SK-N-SH treated with all-trans-retinoic acid at 6 μM for 48 hours (cell line): ENCODE measurements around the gene CHODL.

Experiments used
- ATAC-seq: fragments of 200-7000 bp; cut with Tn5 transposase; 3 replicates; pipeline ENCODE4 v1.9.1; 2020; ENCODE audit warnings: mild to moderate bottlenecking, moderate library complexity
- CREB5 ChIP-seq: fragments of 250-450 bp; sonication (Bioruptor Pico); IDR thresholded peaks from 2 replicates; pipeline ENCODE4 v1.5.1; 2020; ENCODE audit warnings: low read depth, mild to moderate bottlenecking, moderate library complexity
- CSDC2 ChIP-seq: fragments of 250-450 bp; sonication (Bioruptor Pico); IDR thresholded peaks from 2 replicates; pipeline ENCODE4 v1.5.0; 2020; ENCODE audit warnings: mild to moderate bottlenecking, moderate library complexity
- CSRNP3 ChIP-seq: fragments of 250-450 bp; sonication (Bioruptor Pico); IDR thresholded peaks from 2 replicates; pipeline ENCODE4 v1.5.1; 2021; ENCODE audit warnings: mild to moderate bottlenecking, moderate library complexity
- ESRRG ChIP-seq: fragments of 250-450 bp; sonication (Bioruptor Pico); IDR thresholded peaks from 2 replicates; pipeline ENCODE4 v1.6.1; 2021; ENCODE audit warnings: mild to moderate bottlenecking
- GLIS3 ChIP-seq: fragments of 250-450 bp; sonication (Bioruptor Pico); IDR thresholded peaks from 2 replicates; pipeline ENCODE4 v1.5.0; 2020; ENCODE audit warnings: mild to moderate bottlenecking, moderate library complexity
- ISL1 ChIP-seq: fragments of 250-450 bp; sonication (Bioruptor Pico); IDR thresholded peaks from 2 replicates; pipeline ENCODE4 v2.1.2; 2022; ENCODE audit warnings: mild to moderate bottlenecking, moderate library complexity
- PATZ1 ChIP-seq: fragments of 250-450 bp; sonication (Bioruptor Pico); IDR thresholded peaks from 2 replicates; pipeline ENCODE4 v1.8.0; 2020; ENCODE audit warnings: mild to moderate bottlenecking, moderate library complexity, borderline replicate concordance
- POU6F1 ChIP-seq: fragments of 250-450 bp; sonication (Bioruptor Pico); IDR thresholded peaks from 2 replicates; pipeline ENCODE4 v1.8.0; 2021; ENCODE audit warnings: low read depth, mild to moderate bottlenecking, moderate library complexity, borderline replicate concordance
- PPARA ChIP-seq: fragments of 250-450 bp; sonication (Bioruptor Pico); IDR thresholded peaks from 2 replicates; pipeline ENCODE4 v1.5.0; 2020; ENCODE audit warnings: mild to moderate bottlenecking, borderline replicate concordance
- TCF4 ChIP-seq: fragments of 250-450 bp; sonication (Bioruptor Pico); IDR thresholded peaks from 2 replicates; pipeline ENCODE4 v1.8.0; 2021; ENCODE audit warnings: mild to moderate bottlenecking, moderate library complexity, borderline replicate concordance
- TOX ChIP-seq: fragments of 250-450 bp; sonication (Bioruptor Pico); IDR thresholded peaks from 2 replicates; pipeline ENCODE4 v1.8.0; 2021; ENCODE audit warnings: mild to moderate bottlenecking, moderate library complexity, borderline replicate concordance
- TSHZ2 ChIP-seq: fragments of 250-450 bp; sonication (Bioruptor Pico); IDR thresholded peaks from 2 replicates; pipeline ENCODE4 v1.5.0; 2020; ENCODE audit warnings: mild to moderate bottlenecking, moderate library complexity
- ZC3H10 ChIP-seq: fragments of 250-450 bp; sonication (Bioruptor Pico); IDR thresholded peaks from 2 replicates; pipeline ENCODE4 v1.5.1; 2021; ENCODE audit warnings: mild to moderate bottlenecking, moderate library complexity
- ZFP3 ChIP-seq: fragments of 250-450 bp; sonication (Bioruptor Pico); IDR thresholded peaks from 2 replicates; pipeline ENCODE4 v1.5.0; 2020; ENCODE audit warnings: mild to moderate bottlenecking, moderate library complexity
- ZFP30 ChIP-seq: fragments of 450-650 bp; formaldehyde crosslinking; IDR thresholded peaks from 2 replicates; pipeline ENCODE4 v1.5.0; 2022; ENCODE audit warnings: mild to moderate bottlenecking, moderate library complexity
- ZNF565 ChIP-seq: fragments of 450-650 bp; formaldehyde crosslinking; conservative IDR thresholded peaks from 2 replicates; pipeline ENCODE4 v1.5.0; 2020; ENCODE audit warnings: low read depth, mild to moderate bottlenecking, moderate library complexity
- ZNF70 ChIP-seq: fragments of 450-650 bp; formaldehyde crosslinking; IDR thresholded peaks from 2 replicates; pipeline ENCODE4 v1.5.0; 2020; ENCODE audit warnings: mild to moderate bottlenecking, moderate library complexity
- ZNF8 ChIP-seq: fragments of 450-650 bp; formaldehyde crosslinking; IDR thresholded peaks from 2 replicates; pipeline ENCODE4 v1.5.0; 2020; ENCODE audit warnings: mild to moderate bottlenecking, moderate library complexity

Gene CHODL

GRCh38 chr21:18220498-18220897, 24.1 kb upstream of the CHODL start:
- TF ChIP-seq CSRNP3 (CRISPR knock-in tag) (no peak), CREB5 (CRISPR knock-in tag) (no peak), ZFP30 (CRISPR knock-in tag) (no peak), CSDC2 (CRISPR knock-in tag) (no peak), ESRRG (CRISPR knock-in tag) (no peak), ZC3H10 (no peak), TCF4 (CRISPR knock-in tag) (no peak)
- TF ChIP-seq, all 23 proteins: peak for 0
- ATAC-seq: no peak

- no peak for TF ChIP-seq PATZ1
- no peak for TF ChIP-seq POU6F1
- TF ChIP-seq CSDC2 (CRISPR knock-in tag): no peak
- TF ChIP-seq TSHZ2 (CRISPR knock-in tag): no peak
- TF ChIP-seq ZFP3: no peak
- TF ChIP-seq ZNF70 (CRISPR knock-in tag): no peak
- no peak for TF ChIP-seq ISL1 (CRISPR knock-in tag)
- TF ChIP-seq TOX (CRISPR knock-in tag): no peak
- no peak for TF ChIP-seq CSRNP3 (CRISPR knock-in tag)
- no peak for TF ChIP-seq ZNF565 (CRISPR knock-in tag)
- TF ChIP-seq PPARA: no peak
- TF ChIP-seq CREB5 (CRISPR knock-in tag): no peak
- no peak for TF ChIP-seq ESRRG (CRISPR knock-in tag)
- TF ChIP-seq TCF4 (CRISPR knock-in tag): no peak
- no peak for TF ChIP-seq GLIS3 (CRISPR knock-in tag)
- no peak for TF ChIP-seq ZNF8
- ATAC-seq: no peak
These were observed 22.3 kb upstream of the CHODL start for GRCh38 chr21:18222346-18222745.
